Keratinocyte (primary cell): ENCODE measurements around the gene SYT2. TPM values are rescaled to one million over a fixed set of nuclear protein-coding genes. Genes with fewer than 3 reads are reported as not detected.

Source experiments
- DNase-seq: peaks from one replicate; pipeline ENCODE4 v3.0.0-alpha.2; 2011; ENCODE audit warnings: low read depth, missing footprints, low spot score
- FAIRE-seq: peaks from 2 replicates; lab custom pipeline; 2011; peaks lifted over from hg19 to GRCh38; lab: Jason Lieb, UNC
- H2AFZ ChIP-seq: 2 replicates; pipeline ENCODE4 v1.6.0; 2012; ENCODE audit warnings: low read length, control low read depth, inconsistent platforms; ENCODE audit not compliant: control insufficient read depth
- H3K27ac ChIP-seq: 2 replicates; pipeline ENCODE4 v1.5.1; 2011; ENCODE audit warnings: low read length; ENCODE audit not compliant: control insufficient read depth, insufficient read depth
- H3K27me3 ChIP-seq: 3 replicates; pipeline ENCODE4 v1.6.0; 2011; ENCODE audit warnings: low read length; ENCODE audit not compliant: control insufficient read depth, insufficient read depth; ENCODE audit errors: extremely low read depth
- H3K36me3 ChIP-seq, 2 experiments: 2 replicates in 1 of 2; 3 replicates in 1 of 2; pipeline ENCODE4 v1.5.1; 2011; ENCODE audit warnings: low read length in 2 of 2, mild to moderate bottlenecking in 1 of 2; ENCODE audit not compliant: control insufficient read depth in 2 of 2, insufficient read depth in 2 of 2; ENCODE audit errors: extremely low read depth in 1 of 2
- H3K4me1 ChIP-seq: 3 replicates; pipeline ENCODE4 v1.5.1; 2011; ENCODE audit warnings: low read length; ENCODE audit not compliant: control insufficient read depth, insufficient read depth; ENCODE audit errors: extremely low read depth
- H3K4me2 ChIP-seq: 3 replicates; pipeline ENCODE4 v1.6.0; 2011; ENCODE audit warnings: low read depth, low read length; ENCODE audit not compliant: control insufficient read depth, insufficient read depth; ENCODE audit errors: extremely low read depth
- H3K4me3 ChIP-seq, 3 experiments: fragments of 200-600 bp in 1 of 3; sonication (generic) in 1 of 3; 2 replicates in 2 of 3; 3 replicates in 1 of 3; pipeline ENCODE4 v1.5.1; 2011 to 2016; ENCODE audit warnings: low read length in 3 of 3, mild to moderate bottlenecking in 3 of 3, control low read depth in 2 of 3, inconsistent platforms in 1 of 3, low read depth in 1 of 3, mixed read lengths in 1 of 3, mixed run types in 1 of 3, moderate library complexity in 1 of 3; ENCODE audit not compliant: control insufficient read depth in 2 of 3, insufficient read depth in 2 of 3; ENCODE audit errors: extremely low read depth in 1 of 3
- H3K79me2 ChIP-seq: 2 replicates; pipeline ENCODE4 v1.6.0; 2012; ENCODE audit warnings: low read length; ENCODE audit not compliant: control insufficient read depth, insufficient read depth
- H3K9ac ChIP-seq: 3 replicates; pipeline ENCODE4 v1.6.0; 2011; ENCODE audit warnings: low read length; ENCODE audit not compliant: control insufficient read depth, insufficient read depth; ENCODE audit errors: extremely low read depth
- H3K9me1 ChIP-seq: 3 replicates; pipeline ENCODE4 v1.6.0; 2011; ENCODE audit warnings: low read length; ENCODE audit not compliant: control insufficient read depth, insufficient read depth; ENCODE audit errors: extremely low read depth
- H3K9me3 ChIP-seq: 2 replicates; pipeline ENCODE4 v1.5.1; 2012; ENCODE audit warnings: low read depth, low read length; ENCODE audit not compliant: control insufficient read depth
- H4K20me1 ChIP-seq: 3 replicates; pipeline ENCODE4 v1.6.0; 2011; ENCODE audit warnings: low read length; ENCODE audit not compliant: control insufficient read depth, insufficient read depth; ENCODE audit errors: extremely low read depth
- CTCF ChIP-seq, 3 experiments: IDR thresholded peaks in 1 of 3; conservative IDR thresholded peaks in 1 of 3; optimal IDR thresholded peaks in 1 of 3; 2 replicates in 2 of 3; 3 replicates in 1 of 3; pipeline versions ENCODE3 to v1.5.1; 2011; ENCODE audit warnings: low read length in 3 of 3, mild to moderate bottlenecking in 3 of 3, moderate library complexity in 2 of 3, control low read depth in 1 of 3, inconsistent platforms in 1 of 3; ENCODE audit not compliant: insufficient read depth in 2 of 3; ENCODE audit errors: extremely low read depth in 1 of 3
- EZH2 ChIP-seq: IDR thresholded peaks from one replicate; pipeline ENCODE4 v1.6.1; 2012; ENCODE audit warnings: inconsistent platforms, mild to moderate bottlenecking, low read length, moderate library complexity
- dilution Hi-C: fragments of 300-500 bp; cut with MboI; formaldehyde crosslinking; loops from one replicate; pipeline ENCODE4 v1.7.0; 2020; ENCODE audit warnings: low sequenced_read_pairs; ENCODE audit not compliant: extremely low pct_ligation_motif_present
- polyA plus RNA-seq, 5 experiments: library from polyadenylated mRNA; depleted of rRNA in 3 of 5; stranded (reverse) in 3 of 5; stranded (forward) in 1 of 5; unstranded in 1 of 5; fragments of >200 nt; gene quantifications; 1 replicate in 1 of 5; 2 replicates in 3 of 5; 3 replicates in 1 of 5; pipeline versions ENCODE4 v1.2.1 to v1.2.3, GENCODE V29; 2011 to 2012; ENCODE audit warnings: missing spikeins in 2 of 5, low read depth in 1 of 5, low replicate concordance in 1 of 5

SYT2 gene
- polyA plus RNA-seq, 1 donor (not counting 4 experiments of a cell fraction or from before 2014, with no cell fraction given), result not detected

GRCh38 chr1:202683029-202683428 lies 27.2 kb downstream of the SYT2 start:
- Histone ChIP-seq H2AFZ (no peak overlapping the region), H4K20me1 (no peaks in the 10 kb centered on the region), H3K9ac (no peak overlapping the region), H3K79me2 (no peaks in the 10 kb centered on the region), H3K4me2 (no peak overlapping the region), H3K27ac (no peak overlapping the region), H3K9me3 (no peaks in the 10 kb centered on the region), H3K36me3 (no peaks in the 10 kb centered on the region), H3K4me3 (no peak overlapping the region), H3K27me3 (peaks cover 40% of the 10 kb centered on the region), H3K9me1 (no peaks in the 10 kb centered on the region), H3K4me1 (no peaks in the 10 kb centered on the region)
- no peak for DNase-seq
- no peak for FAIRE-seq
- dilution Hi-C loops, result no loop called here
- TF ChIP-seq EZH2, result no peak
- no peak for TF ChIP-seq CTCF (optimal IDR thresholded peaks at IDR 0.05 in 1 of 3, IDR thresholded peaks at IDR 0.05 in 1 of 3, conservative IDR thresholded peaks at IDR 0.05 in 1 of 3; ENCODE audit: extremely low read depth in 1 of 3, insufficient read depth in 2 of 3, low read length in 3 of 3)

GRCh38 chr1:202682477-202682876 lies 27.8 kb downstream of the SYT2 start:
- H2AFZ ChIP-seq, result no peak overlapping the region
- peaks cover 36% of the 10 kb centered on the region for H3K27me3 ChIP-seq
- FAIRE-seq (no peak), DNase-seq (no peak)
- no peak overlapping the region for H3K27ac ChIP-seq
- dilution Hi-C loops, result no loop called here
- TF ChIP-seq CTCF (optimal IDR thresholded peaks at IDR 0.05 in 1 of 3, IDR thresholded peaks at IDR 0.05 in 1 of 3, conservative IDR thresholded peaks at IDR 0.05 in 1 of 3; ENCODE audit: extremely low read depth in 1 of 3, insufficient read depth in 2 of 3, low read length in 3 of 3), result no peak
- TF ChIP-seq EZH2, result no peak
- H3K4me3 ChIP-seq, result no peak overlapping the region
- H4K20me1 ChIP-seq, result no peaks in the 10 kb centered on the region
- H3K36me3 ChIP-seq, result no peaks in the 10 kb centered on the region
- no peaks in the 10 kb centered on the region for H3K4me1 ChIP-seq
- no peak overlapping the region for H3K4me2 ChIP-seq
- no peaks in the 10 kb centered on the region for H3K9me1 ChIP-seq
- no peaks in the 10 kb centered on the region for H3K9me3 ChIP-seq
- H3K9ac ChIP-seq, result no peak overlapping the region
- H3K79me2 ChIP-seq, result no peaks in the 10 kb centered on the region
